Natural killer cell treated with Interleukin-12 subunit alpha and Interleukin-12 subunit beta and Interleukin-15 and Interleukin-18, amount 100 ng/mL, for 72 hours (primary cell): ENCODE results near the gene FGF1. TPM values are rescaled to one million over a fixed set of nuclear protein-coding genes. Genes with fewer than 3 reads are reported as not detected.

Source experiments
- ATAC-seq, 2 donors: fragments of 150-1000 bp; cut with Tn5 transposase in 1 of 2; sonication (Bioruptor Pico), chemical (Tn5 transposase) in 1 of 2; 2 replicates each; pipeline ENCODE4 v1.10.0; 2021
- DNase-seq: peaks from one replicate; pipeline ENCODE4 v3.0.0; 2022; ENCODE audit warnings: low spot score
- H3K27ac Mint-ChIP-seq, 2 donors: 1 replicate in 1 of 2; 2 replicates in 1 of 2; pipeline ENCODE4 v1.8.0; 2022; ENCODE audit warnings: mixed read lengths in 2 of 2, mild to moderate bottlenecking in 1 of 2, moderate library complexity in 1 of 2
- H3K27me3 Mint-ChIP-seq, 2 donors: 1 replicate in 1 of 2; 2 replicates in 1 of 2; pipeline ENCODE4 v1.8.0; 2022; ENCODE audit warnings: mixed read lengths in 2 of 2
- H3K36me3 Mint-ChIP-seq: one replicate; pipeline ENCODE4 v1.8.0; 2022; ENCODE audit warnings: mixed read lengths
- H3K4me1 Mint-ChIP-seq, 2 donors: 1 replicate in 1 of 2; 2 replicates in 1 of 2; pipeline ENCODE4 v1.8.0; 2022; ENCODE audit warnings: low read depth in 2 of 2, mixed read lengths in 2 of 2, mild to moderate bottlenecking in 1 of 2
- H3K4me3 Mint-ChIP-seq: one replicate; pipeline ENCODE4 v1.8.0; 2022; ENCODE audit warnings: mixed read lengths
- H3K9me3 Mint-ChIP-seq: 2 replicates; pipeline ENCODE4 v1.8.0; 2022; ENCODE audit warnings: mixed read lengths
- total RNA-seq, 2 donors: library from RNA; stranded (reverse); gene quantifications; one replicate each; pipeline ENCODE4 v1.2.3, GENCODE V29; 2022

FGF1 gene
- total RNA-seq, 2 donors from 2014 or later = not detected

DNA sequence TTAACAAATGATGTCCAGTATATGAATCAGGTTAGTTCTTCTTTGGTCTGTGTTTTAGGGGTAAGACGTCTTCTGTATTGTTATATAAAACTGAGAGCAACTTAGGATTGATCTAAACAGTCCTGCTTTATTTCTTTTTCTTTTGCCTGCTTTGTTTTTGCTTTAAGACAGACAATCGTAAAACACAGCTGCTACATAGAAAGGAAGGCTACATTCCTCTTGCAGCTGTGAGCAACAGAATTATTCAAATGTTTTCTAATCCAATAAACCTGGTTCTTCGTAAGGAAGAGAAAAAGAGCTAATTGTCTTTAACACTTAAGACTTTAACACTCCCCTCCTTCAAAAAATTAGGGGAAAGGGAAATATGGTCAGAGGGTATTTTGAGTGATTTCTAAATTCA lies 14.6 kb downstream of the FGF1 start:
- no peak overlapping the region for H3K4me3 Mint-ChIP-seq
- no peaks in the 10 kb centered on the region for H3K36me3 Mint-ChIP-seq
- H3K27ac Mint-ChIP-seq = no peak overlapping the region
- H3K9me3 Mint-ChIP-seq = no peaks in the 10 kb centered on the region
- no peak for ATAC-seq
- DNase-seq = no peak
- no peaks in the 10 kb centered on the region for H3K27me3 Mint-ChIP-seq
- no peaks in the 10 kb centered on the region for H3K4me1 Mint-ChIP-seq

GRCh38 chr5:142670804-142671203 lies 15.1 kb downstream of the FGF1 start:
- Mint-ChIP-seq H3K36me3 (no peaks in the 10 kb centered on the region), H3K9me3 (no peaks in the 10 kb centered on the region), H3K27me3 (peaks cover under 1% of the 10 kb centered on the region in 2 donors), H3K4me3 (no peak overlapping the region), H3K4me1 (no peaks in the 10 kb centered on the region), H3K27ac (no peak overlapping the region)
- ATAC-seq = no peak
- DNase-seq = no peak

DNA sequence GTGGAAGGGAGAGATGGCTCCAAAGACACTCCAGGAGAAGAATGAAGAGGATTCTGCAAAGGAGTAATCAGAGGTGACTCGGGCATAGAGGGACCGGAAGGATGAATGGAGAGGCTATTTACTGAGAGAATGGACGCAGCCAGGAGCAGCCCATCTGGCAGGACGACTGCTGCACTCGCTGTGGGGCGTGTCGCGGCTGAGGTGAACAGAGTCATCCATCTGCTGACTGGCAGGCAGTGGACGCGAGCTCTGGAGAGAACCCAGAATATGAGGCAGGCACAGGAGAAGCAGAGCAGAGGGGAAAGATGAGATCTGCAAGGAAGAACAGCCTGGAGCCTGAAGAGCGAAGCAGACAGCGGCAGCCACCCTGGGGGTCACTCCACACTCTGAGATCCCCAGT lies 16.4 kb downstream of the FGF1 start:
- no peaks in the 10 kb centered on the region for H3K4me1 Mint-ChIP-seq
- H3K4me3 Mint-ChIP-seq = no peak overlapping the region
- H3K36me3 Mint-ChIP-seq = no peaks in the 10 kb centered on the region
- peaks cover 7 to 8% of the 10 kb centered on the region in 2 donors for H3K27me3 Mint-ChIP-seq
- H3K9me3 Mint-ChIP-seq = no peaks in the 10 kb centered on the region
- no peak for ATAC-seq
- no peak for DNase-seq
- H3K27ac Mint-ChIP-seq = no peak overlapping the region

DNA sequence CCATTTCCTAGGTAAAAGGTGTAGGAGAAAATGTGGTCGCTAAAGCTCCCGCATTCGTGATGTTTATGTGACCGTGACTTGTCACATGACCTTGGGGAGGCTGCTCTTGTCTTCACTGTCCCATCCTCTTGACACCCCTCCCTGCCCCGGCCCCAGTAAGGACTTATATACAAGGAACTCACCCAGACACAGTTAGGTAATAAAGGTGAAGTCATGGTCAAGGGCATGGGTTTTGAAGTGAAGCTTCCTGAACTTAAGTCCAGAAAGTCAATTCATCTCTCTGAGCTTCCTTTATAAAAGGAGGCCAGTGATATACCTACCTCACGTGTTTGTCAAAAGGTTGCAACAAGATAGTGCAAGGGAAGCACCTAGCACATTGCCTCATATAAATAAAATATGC lies 17.6 kb downstream of the FGF1 start:
- H3K27ac Mint-ChIP-seq = no peak overlapping the region
- peaks cover 7 to 14% of the 10 kb centered on the region in 2 donors for H3K27me3 Mint-ChIP-seq
- no peak for ATAC-seq
- DNase-seq = no peak
- H3K4me1 Mint-ChIP-seq = no peaks in the 10 kb centered on the region
- no peaks in the 10 kb centered on the region for H3K9me3 Mint-ChIP-seq
- H3K36me3 Mint-ChIP-seq = no peaks in the 10 kb centered on the region
- no peak overlapping the region for H3K4me3 Mint-ChIP-seq

DNA sequence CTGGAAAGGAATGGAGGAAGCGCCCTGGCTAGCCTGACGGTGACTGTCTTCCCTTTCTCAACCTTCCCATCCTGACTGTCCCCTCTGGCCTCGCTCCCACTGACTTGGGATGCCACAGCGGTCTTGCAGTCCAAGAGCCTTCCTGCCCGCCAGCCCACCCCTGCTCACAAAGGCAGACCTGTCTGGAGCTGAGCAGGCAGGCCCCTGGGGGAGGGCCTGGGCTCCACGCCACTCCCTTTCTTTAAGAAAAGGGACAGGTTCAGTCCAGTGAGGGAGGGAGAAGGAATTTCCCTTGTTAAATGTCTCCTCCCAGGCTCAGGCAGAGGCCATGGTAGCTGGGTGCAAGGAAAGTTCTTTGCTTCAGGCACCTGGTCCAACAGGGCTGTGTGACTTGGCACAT lies 18.1 kb downstream of the FGF1 start:
- ATAC-seq (no peak), DNase-seq (no peak)
- Mint-ChIP-seq H3K4me1 (no peaks in the 10 kb centered on the region), H3K36me3 (no peaks in the 10 kb centered on the region), H3K27me3 (peaks cover 7 to 19% of the 10 kb centered on the region in 2 donors), H3K9me3 (no peaks in the 10 kb centered on the region), H3K27ac (no peak overlapping the region), H3K4me3 (no peak overlapping the region)

DNA sequence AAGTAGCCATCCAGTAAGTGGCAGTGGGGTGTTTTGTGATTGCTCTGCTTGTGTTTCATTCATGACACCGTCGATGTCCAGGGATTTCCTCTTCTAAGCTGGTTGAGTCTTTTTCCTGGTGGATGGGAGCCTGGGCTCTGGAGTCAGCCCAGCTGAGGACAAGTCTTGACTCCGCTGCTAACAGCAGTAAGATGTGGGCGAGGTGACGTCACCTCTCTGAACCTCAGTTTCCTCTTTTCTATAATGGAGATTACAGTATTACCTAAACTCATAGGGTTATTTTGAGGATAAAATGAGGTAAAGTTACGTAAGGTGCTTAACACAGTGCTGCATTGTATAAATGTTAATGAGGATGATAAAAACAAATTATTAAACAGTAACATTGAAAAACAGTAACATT lies 21.3 kb downstream of the FGF1 start:
- Mint-ChIP-seq H3K27ac (no peak overlapping the region), H3K4me3 (no peak overlapping the region), H3K9me3 (no peaks in the 10 kb centered on the region), H3K36me3 (no peaks in the 10 kb centered on the region), H3K27me3 (peaks cover 10 to 35% of the 10 kb centered on the region in 2 donors), H3K4me1 (no peaks in the 10 kb centered on the region)
- ATAC-seq (no peak), DNase-seq (no peak)

DNA sequence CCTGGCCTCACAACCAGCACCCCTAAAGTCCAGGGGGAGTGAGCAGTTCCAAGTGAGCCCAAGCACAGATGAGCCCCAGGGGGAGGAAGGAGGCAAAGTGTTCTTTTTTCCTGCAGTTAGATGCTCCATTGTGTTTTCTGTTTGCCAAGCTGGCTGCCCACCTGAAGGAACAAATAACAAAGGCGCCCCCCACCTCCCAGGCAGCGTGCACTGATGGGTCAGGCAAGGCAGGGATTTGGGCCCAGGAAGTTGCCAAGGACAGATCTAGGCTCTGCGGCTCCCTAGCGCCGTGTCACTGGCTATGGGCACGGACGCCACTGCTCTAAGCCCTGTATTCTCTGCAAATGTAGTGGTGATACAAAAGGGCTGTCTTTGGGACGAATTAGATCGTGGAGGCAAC lies 21.8 kb downstream of the FGF1 start:
- no peak for DNase-seq
- Mint-ChIP-seq H3K36me3 (no peaks in the 10 kb centered on the region), H3K27me3 (peaks cover 10 to 35% of the 10 kb centered on the region in 2 donors), H3K4me1 (no peaks in the 10 kb centered on the region), H3K9me3 (no peaks in the 10 kb centered on the region), H3K4me3 (no peak overlapping the region), H3K27ac (no peak overlapping the region)
- no peak for ATAC-seq

DNA sequence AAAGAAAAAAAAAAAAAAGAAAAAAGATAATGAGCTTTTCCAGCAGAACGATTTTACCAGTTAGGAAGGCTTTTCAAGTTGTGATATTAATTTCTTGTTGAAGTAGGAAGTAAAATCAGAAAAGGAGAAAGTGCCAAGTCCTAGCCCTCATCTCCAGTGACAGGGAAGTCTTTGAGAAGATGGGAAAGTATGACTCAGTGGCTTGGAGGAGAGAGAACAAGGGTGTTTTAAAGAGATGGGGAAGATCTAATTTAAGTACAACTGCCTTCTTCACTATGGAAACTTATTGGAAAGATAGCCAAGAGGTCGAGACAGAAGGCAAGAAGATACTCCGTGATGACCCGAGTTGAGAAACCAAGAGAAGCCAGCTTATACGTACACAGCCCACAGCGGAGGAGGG lies 22.6 kb downstream of the FGF1 start:
- Mint-ChIP-seq H3K36me3 (no peaks in the 10 kb centered on the region), H3K27ac (no peak overlapping the region), H3K4me1 (no peaks in the 10 kb centered on the region), H3K9me3 (no peaks in the 10 kb centered on the region), H3K27me3 (peaks cover 10 to 38% of the 10 kb centered on the region in 2 donors), H3K4me3 (no peak overlapping the region)
- DNase-seq (no peak), ATAC-seq (no peak)

- Mint-ChIP-seq H3K4me3 (no peak overlapping the region), H3K36me3 (no peaks in the 10 kb centered on the region), H3K27me3 (peaks cover 10 to 48% of the 10 kb centered on the region in 2 donors), H3K9me3 (no peaks in the 10 kb centered on the region), H3K27ac (no peak overlapping the region), H3K4me1 (no peaks in the 10 kb centered on the region)
- no peak for ATAC-seq
- DNase-seq = no peak
Measured at GRCh38 chr5:142661957-142662356, 23.9 kb downstream of the FGF1 start.

GRCh38 chr5:142661143-142661542 lies 24.7 kb downstream of the FGF1 start:
- Mint-ChIP-seq H3K4me3 (no peak overlapping the region), H3K4me1 (no peaks in the 10 kb centered on the region), H3K27me3 (peaks cover 12 to 48% of the 10 kb centered on the region in 2 donors), H3K27ac (no peak overlapping the region), H3K36me3 (no peaks in the 10 kb centered on the region), H3K9me3 (no peaks in the 10 kb centered on the region)
- DNase-seq (no peak), ATAC-seq (no peak)

DNA sequence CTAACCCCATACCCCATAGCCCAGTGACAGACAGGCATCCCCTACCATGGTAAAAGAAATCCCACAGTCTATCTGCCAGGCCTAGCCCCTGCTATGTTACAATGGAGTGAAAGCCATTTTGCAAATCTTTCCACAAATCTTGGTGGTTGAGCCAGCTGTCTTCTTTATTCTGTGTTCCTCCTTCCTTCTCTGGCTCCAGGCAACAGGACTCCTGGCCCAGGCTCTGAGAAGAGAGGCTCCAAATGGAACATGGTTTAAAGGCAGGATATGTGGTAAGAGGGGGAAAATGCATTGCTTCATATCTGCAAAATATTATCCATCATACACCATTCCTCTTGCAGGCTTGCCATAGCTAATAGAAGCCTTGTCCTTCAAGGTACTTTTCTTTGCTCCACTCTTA lies 25.2 kb downstream of the FGF1 start:
- H3K4me1 Mint-ChIP-seq = no peaks in the 10 kb centered on the region
- no peak overlapping the region for H3K4me3 Mint-ChIP-seq
- no peaks in the 10 kb centered on the region for H3K9me3 Mint-ChIP-seq
- DNase-seq (no peak), ATAC-seq (no peak)
- no peaks in the 10 kb centered on the region for H3K36me3 Mint-ChIP-seq
- peaks cover 10 to 46% of the 10 kb centered on the region in 2 donors for H3K27me3 Mint-ChIP-seq
- no peak overlapping the region for H3K27ac Mint-ChIP-seq

DNA sequence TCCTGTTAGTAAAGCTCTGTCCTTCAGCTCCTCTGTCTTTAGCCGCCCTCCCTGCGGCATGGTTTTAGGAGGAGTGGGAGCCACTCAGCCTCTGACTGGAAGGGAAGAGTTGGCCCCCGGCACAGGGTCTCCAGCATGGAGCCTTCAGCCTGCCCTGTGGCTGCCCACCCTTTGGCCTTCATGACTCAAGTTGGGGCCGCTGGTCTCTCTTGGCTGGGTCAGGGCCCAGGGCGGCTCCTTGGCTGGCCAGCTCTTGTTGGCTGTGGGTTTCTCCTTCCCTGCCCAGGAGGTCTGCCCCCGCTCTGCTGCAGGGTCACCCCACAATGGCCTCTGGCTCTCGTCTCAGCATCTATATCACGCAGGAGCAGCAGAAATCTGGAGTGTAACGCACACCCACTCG lies 25.7 kb downstream of the FGF1 start:
- Mint-ChIP-seq H3K27ac (no peak overlapping the region), H3K4me3 (no peak overlapping the region), H3K4me1 (no peaks in the 10 kb centered on the region), H3K27me3 (peaks cover 5 to 41% of the 10 kb centered on the region in 2 donors), H3K9me3 (no peaks in the 10 kb centered on the region), H3K36me3 (no peaks in the 10 kb centered on the region)
- no peak for ATAC-seq
- DNase-seq = no peak

DNA sequence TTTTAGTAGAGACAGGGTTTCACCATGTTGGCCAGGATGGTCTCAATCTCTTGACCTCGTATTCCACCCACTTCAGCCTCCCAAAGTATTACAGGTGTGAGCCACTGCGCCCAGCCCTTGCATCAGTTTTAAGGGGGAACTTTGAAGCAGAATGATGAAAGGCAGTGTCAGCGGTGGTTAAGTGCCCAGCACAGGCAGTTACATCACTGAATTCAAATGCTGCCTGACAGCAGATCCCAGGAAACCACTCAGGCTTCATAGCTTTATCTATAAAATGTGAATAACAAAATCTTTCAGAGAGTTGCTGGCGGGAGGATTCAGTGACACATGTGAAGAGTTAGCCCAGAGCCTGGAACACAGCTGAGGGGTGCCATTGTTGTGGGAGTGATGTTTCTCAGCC lies 26.5 kb downstream of the FGF1 start:
- H3K36me3 Mint-ChIP-seq = no peaks in the 10 kb centered on the region
- peaks cover 5 to 40% of the 10 kb centered on the region in 2 donors for H3K27me3 Mint-ChIP-seq
- no peaks in the 10 kb centered on the region for H3K9me3 Mint-ChIP-seq

DNA sequence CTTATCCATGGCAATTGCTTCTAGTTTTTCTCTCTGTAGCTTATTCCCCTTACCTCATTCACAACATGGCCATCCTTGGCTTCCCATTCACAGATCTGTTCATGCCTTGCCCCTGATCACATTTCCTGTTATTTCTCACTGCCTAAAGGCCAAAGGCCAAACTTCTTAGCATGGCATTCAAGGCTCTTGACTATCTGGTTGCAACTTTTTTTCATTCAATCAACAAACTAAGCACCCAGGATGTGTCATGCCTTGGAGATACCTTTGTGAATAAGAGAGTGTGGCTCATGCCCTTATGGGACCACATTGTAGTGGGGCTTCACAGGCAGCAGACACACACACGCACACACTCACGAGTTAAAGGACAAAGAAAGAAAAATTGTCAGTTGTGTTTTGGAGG lies 27.6 kb downstream of the FGF1 start:
- DNase-seq (no peak), ATAC-seq (no peak)
- H3K27ac Mint-ChIP-seq = no peak overlapping the region
- H3K27me3 Mint-ChIP-seq = peaks cover 5 to 33% of the 10 kb centered on the region in 2 donors
- no peak overlapping the region for H3K4me3 Mint-ChIP-seq
- H3K4me1 Mint-ChIP-seq = no peaks in the 10 kb centered on the region
- no peaks in the 10 kb centered on the region for H3K9me3 Mint-ChIP-seq
- no peaks in the 10 kb centered on the region for H3K36me3 Mint-ChIP-seq

More for the DNA sequence above, 26.5 kb downstream of the FGF1 start:
- no peak for ATAC-seq
- DNase-seq = no peak
- Mint-ChIP-seq H3K27ac (no peak overlapping the region), H3K4me1 (no peaks in the 10 kb centered on the region), H3K4me3 (no peak overlapping the region)

GRCh38 chr5:142657446-142657845 lies 28.4 kb downstream of the FGF1 start:
- no peaks in the 10 kb centered on the region for H3K36me3 Mint-ChIP-seq
- H3K27me3 Mint-ChIP-seq = peaks cover 5 to 27% of the 10 kb centered on the region in 2 donors
- no peaks in the 10 kb centered on the region for H3K9me3 Mint-ChIP-seq
- H3K4me1 Mint-ChIP-seq = no peaks in the 10 kb centered on the region
- H3K27ac Mint-ChIP-seq = no peak overlapping the region
- H3K4me3 Mint-ChIP-seq = no peak overlapping the region
- ATAC-seq (no peak), DNase-seq (no peak)
